ENCODE data around the gene FHIT.

- TF ChIP-seq CTCF (IDR thresholded peaks at IDR 0.05), result no peak
- TF ChIP-seq POLR2A (IDR thresholded peaks at IDR 0.05), result no peak
Observed at GRCh38 chr3:60716573-60716972, 534.7 kb downstream of the FHIT start.
